ENCODE results near the gene RTL10. TPM values are rescaled to one million over a fixed set of nuclear protein-coding genes. Genes with fewer than 3 reads are reported as not detected.

RTL10 gene
- total and polyA plus RNA-seq, 2 of the 13 experiments (the other 11 are each of a cell fraction or from before 2014, with no cell fraction given), result 14.1 to 15.8 TPM

GRCh38 chr22:19840955-19841640, 13.6 kb downstream of the RTL10 start (continued):
- TF ChIP-seq ZFYVE20 (CRISPR knock-in tag; IDR thresholded peaks at IDR 0.05; ENCODE audit: borderline replicate concordance, low read depth) (no peak), GPBP1L1 (CRISPR knock-in tag; IDR thresholded peaks at IDR 0.05) (no peak), PCBP2 (optimal IDR thresholded peaks at IDR 0.05; ENCODE audit: low read depth, low read length, poor library complexity, severe bottlenecking) (no peak), MTF2 (CRISPR knock-in tag; IDR thresholded peaks at IDR 0.05; ENCODE audit: borderline replicate concordance) (no peak), MEIS1 (CRISPR knock-in tag; IDR thresholded peaks at IDR 0.05; ENCODE audit: borderline replicate concordance) (no peak), REST (IDR thresholded peaks at IDR 0.05; ENCODE audit: borderline replicate concordance in 1 of 2, low read depth in 1 of 2, low read length in 2 of 2) (no peak), ARID2 (CRISPR knock-in tag; IDR thresholded peaks at IDR 0.05; ENCODE audit: borderline replicate concordance) (no peak), ATF7-NPFF (CRISPR knock-in tag; IDR thresholded peaks at IDR 0.05; ENCODE audit: low read depth) (no peak), RCOR2 (CRISPR knock-in tag; IDR thresholded peaks at IDR 0.05) (peak; percentile 56; the same call in 1 of the 2 replicates), ISX (CRISPR knock-in tag; conservative IDR thresholded peaks at IDR 0.05) (no peak), WIZ (CRISPR knock-in tag; IDR thresholded peaks at IDR 0.05) (no peak), ZBTB10 (CRISPR knock-in tag; IDR thresholded peaks at IDR 0.05; ENCODE audit: borderline replicate concordance) (peak; percentile 54; the same call in 1 of the 2 replicates), ZBTB49 (CRISPR knock-in tag; IDR thresholded peaks at IDR 0.05; ENCODE audit: borderline replicate concordance) (no peak), RNF219 (CRISPR knock-in tag; IDR thresholded peaks at IDR 0.05) (no peak), SIX4 (CRISPR knock-in tag; IDR thresholded peaks at IDR 0.05) (no peak)

All from HepG2 (cell line).